Measurements from ENCODE around the gene TMEM267.

TMEM267 gene

GRCh38 chr5:43416803-43417394, 66.8 kb downstream of the TMEM267 start:
- TF ChIP-seq, protein P1, sequence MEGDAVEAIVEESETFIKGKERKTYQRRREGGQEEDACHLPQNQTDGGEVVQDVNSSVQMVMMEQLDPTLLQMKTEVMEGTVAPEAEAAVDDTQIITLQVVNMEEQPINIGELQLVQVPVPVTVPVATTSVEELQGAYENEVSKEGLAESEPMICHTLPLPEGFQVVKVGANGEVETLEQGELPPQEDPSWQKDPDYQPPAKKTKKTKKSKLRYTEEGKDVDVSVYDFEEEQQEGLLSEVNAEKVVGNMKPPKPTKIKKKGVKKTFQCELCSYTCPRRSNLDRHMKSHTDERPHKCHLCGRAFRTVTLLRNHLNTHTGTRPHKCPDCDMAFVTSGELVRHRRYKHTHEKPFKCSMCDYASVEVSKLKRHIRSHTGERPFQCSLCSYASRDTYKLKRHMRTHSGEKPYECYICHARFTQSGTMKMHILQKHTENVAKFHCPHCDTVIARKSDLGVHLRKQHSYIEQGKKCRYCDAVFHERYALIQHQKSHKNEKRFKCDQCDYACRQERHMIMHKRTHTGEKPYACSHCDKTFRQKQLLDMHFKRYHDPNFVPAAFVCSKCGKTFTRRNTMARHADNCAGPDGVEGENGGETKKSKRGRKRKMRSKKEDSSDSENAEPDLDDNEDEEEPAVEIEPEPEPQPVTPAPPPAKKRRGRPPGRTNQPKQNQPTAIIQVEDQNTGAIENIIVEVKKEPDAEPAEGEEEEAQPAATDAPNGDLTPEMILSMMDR (IDR thresholded peaks at IDR 0.05; ENCODE audit: low read length, missing control alignments), result no peak
- DNase-seq (ENCODE audit: low read depth), result no peak
- H3K4me3 ChIP-seq (replicated peaks; ENCODE audit: low read depth, low read length), result no peak overlapping the region

DNA sequence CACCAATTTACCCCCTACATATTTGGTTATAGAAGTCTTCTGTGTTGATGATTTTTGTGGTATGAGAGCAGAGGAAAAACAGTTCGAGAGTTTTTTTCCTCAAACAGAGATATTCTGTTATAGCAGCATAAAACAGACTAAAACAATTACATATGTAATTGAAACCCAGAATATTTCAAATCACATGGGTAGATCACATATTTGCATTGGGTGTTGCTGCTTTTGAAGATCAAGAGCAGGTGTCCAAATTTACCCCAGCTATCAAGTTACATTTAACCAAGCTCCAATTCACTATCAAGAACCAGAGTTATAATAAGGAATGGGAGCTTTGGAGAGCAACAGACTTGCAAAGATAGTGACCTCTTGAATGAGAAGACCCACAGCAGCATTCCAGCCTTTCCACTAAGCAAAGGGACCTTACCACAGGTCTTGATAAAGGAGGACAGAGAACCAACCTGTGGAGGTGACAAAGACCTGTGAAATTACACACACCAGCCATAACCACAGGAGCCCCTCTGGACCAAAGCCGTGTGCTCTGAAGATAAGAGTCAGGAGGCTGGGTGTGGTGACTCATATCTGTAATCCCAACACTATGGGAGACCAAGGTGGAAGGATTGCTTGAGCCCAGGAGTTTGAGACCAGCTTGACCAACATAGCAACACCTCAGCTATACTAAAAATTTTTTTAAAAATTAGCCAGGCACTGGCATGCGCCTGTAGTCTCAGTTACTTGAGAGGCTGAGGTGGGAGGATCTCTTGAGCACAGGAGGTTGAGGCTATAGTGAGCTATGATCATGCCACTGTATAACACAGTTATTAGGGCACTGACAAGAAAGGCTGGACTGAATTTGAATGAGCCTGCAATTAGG, 67.5 kb downstream of the TMEM267 start:
- TF ChIP-seq, protein P1 (IDR thresholded peaks at IDR 0.05; ENCODE audit: low read length, missing control alignments), result no peak
- no peak for DNase-seq (ENCODE audit: low read depth)
- H3K4me3 ChIP-seq (replicated peaks; ENCODE audit: low read depth, low read length), result no peak overlapping the region

- no peak for DNase-seq (ENCODE audit: low read depth)
- TF ChIP-seq, protein P1 (IDR thresholded peaks at IDR 0.05; ENCODE audit: low read length, missing control alignments), result no peak
- H3K4me3 ChIP-seq (replicated peaks; ENCODE audit: low read depth, low read length), result no peak overlapping the region
These were observed 69.7 kb downstream of the TMEM267 start for GRCh38 chr5:43413966-43414365.

DNA sequence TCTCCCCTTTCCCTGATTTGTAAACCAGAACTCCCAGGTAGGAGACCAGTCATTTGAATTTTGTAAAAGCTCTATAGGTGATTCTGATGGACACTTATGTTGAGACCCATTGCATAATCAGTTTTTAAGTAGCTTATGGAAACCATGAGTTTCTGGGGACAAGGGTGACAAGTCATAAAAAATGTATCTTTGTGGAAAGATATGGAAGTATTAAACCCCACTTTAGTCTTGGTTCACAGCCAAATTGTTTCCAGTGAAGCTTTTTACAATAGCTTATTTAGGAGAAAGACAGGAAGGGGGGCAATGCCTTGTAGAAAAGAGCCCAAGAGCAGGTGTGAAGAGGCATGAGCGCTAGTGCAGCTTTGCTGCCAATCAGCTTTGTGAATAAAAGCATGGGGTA, 71.0 kb downstream of the TMEM267 start:
- no peak overlapping the region for H3K4me3 ChIP-seq (replicated peaks; ENCODE audit: low read depth, low read length)
- TF ChIP-seq, protein P1 (IDR thresholded peaks at IDR 0.05; ENCODE audit: low read length, missing control alignments), result no peak
- DNase-seq (ENCODE audit: low read depth), result no peak

- no peak within 1 kb of the TSS for H3K4me3 ChIP-seq (replicated peaks; ENCODE audit: low read depth, low read length)
- DNase-seq (ENCODE audit: low read depth), result no peak
- TF ChIP-seq, protein P1 (IDR thresholded peaks at IDR 0.05; ENCODE audit: low read length, missing control alignments), result no peak
These were observed 71.5 kb downstream of the TMEM267 start, which contains the start of gene CCL28 for GRCh38 chr5:43412156-43412555. Gene CCL28, minus strand, starts transcription at chr5:43412391. Its CDS starts 75 bp downstream, at chr5:43412316.

GRCh38 chr5:43411495-43411894, 72.2 kb downstream of the TMEM267 start:
- no peak for DNase-seq (ENCODE audit: low read depth)
- TF ChIP-seq, protein P1 (IDR thresholded peaks at IDR 0.05; ENCODE audit: low read length, missing control alignments), result no peak
- no peak overlapping the region for H3K4me3 ChIP-seq (replicated peaks; ENCODE audit: low read depth, low read length)
